NCI-H2227 treated with DMSO at 0.1 percent for 48 hours (cell line): ENCODE results near the gene PLEKHO2.

ENCODE experiments used
- DNase-seq: peaks from one replicate; lab custom pipeline; 2025; lab: John Stamatoyannopoulos, UW

The PLEKHO2 gene

GRCh38 chr15:64916365-64916764 is 74.7 kb downstream of the PLEKHO2 start:
- DNase-seq: no peak

GRCh38 chr15:64917211-64917610 is 75.5 kb downstream of the PLEKHO2 start:
- no peak for DNase-seq
